Type B pancreatic cell (in vitro differentiated cells): Measurements from ENCODE around the gene LRMDA. TPM values are rescaled to one million over a fixed set of nuclear protein-coding genes. Genes with fewer than 3 reads are reported as not detected.

Experiments used
- DNase-seq: peaks from one replicate; pipeline ENCODE4 v3.0.0; 2021; ENCODE audit warnings: mixed read lengths; ENCODE audit not compliant: unreplicated experiment; ENCODE audit errors: extremely low spot score
- H3K27ac Mint-ChIP-seq: 2 replicates; pipeline ENCODE4 v1.8.0; 2021; ENCODE audit warnings: mild to moderate bottlenecking, mixed read lengths
- H3K27me3 Mint-ChIP-seq: 2 replicates; pipeline ENCODE4 v1.8.0; 2021; ENCODE audit warnings: mixed read lengths
- H3K36me3 Mint-ChIP-seq: 2 replicates; pipeline ENCODE4 v1.8.0; 2021; ENCODE audit warnings: mixed read lengths
- H3K4me1 Mint-ChIP-seq: one replicate; pipeline ENCODE4 v1.8.0; 2021; ENCODE audit warnings: mixed read lengths; ENCODE audit not compliant: unreplicated experiment
- H3K4me3 Mint-ChIP-seq: 2 replicates; pipeline ENCODE4 v1.8.0; 2021; ENCODE audit warnings: mild to moderate bottlenecking, mixed read lengths
- H3K9me3 Mint-ChIP-seq: 2 replicates; pipeline ENCODE4 v1.8.0; 2021; ENCODE audit warnings: mixed read lengths
- total RNA-seq: library from RNA; stranded (reverse); gene quantifications from 2 replicates; pipeline ENCODE4 v1.2.1, GENCODE V29; 2021; ENCODE audit warnings: low replicate concordance
- TF ChIP-seq, protein P1 (sequence below): fragments of 200-600 bp; sonication (generic); conservative IDR thresholded peaks from 2 replicates; pipeline ENCODE4 v1.5.0; 2021; ENCODE audit warnings: antibody characterized with exemption, mild to moderate bottlenecking

Gene LRMDA
- total RNA-seq, 1 donor from 2014 or later: 2.0 TPM

DNA sequence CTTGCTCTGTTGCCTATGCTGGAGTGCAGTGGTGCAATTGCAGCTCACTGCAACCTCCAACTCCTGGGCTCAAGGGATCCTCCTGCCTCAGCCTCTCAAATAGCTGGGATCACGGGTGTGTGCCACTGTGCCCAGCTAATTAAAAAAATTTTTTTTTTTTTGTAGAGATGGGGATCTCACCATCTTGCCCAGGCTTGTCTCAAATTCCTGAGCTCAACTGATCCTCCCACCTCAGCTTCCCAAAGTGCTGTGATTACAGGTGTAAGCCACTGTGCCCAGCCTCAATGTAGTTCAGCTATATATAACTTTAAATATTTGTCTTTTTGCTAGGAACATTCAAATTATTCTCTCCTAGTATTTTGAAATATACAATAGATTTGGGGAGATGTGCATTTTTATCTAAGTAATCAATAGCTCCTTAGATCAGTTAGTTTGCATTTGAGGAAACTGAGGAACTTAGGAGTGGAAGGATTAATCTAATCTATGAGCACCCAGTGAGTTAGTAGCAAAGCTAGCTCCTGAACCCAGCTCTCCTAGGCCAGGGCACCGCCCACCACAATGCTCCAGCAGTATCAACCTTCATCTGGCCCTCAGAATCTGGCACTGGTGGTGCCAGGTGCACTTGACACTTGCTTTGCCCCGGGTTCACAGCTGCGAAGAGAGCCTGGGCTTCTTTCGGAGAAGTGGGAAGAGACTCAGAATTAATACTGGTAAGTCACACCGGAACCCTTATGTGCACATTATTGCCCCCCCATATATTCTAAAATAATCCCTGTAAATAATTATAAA lies 5.9 kb upstream of the LRMDA start:
- Mint-ChIP-seq H3K4me1 (peaks cover 20% of the 10 kb centered on the region), H3K27ac (no peak overlapping the region), H3K27me3 (peaks cover 24% of the 10 kb centered on the region), H3K9me3 (no peaks in the 10 kb centered on the region), H3K4me3 (no peak overlapping the region), H3K36me3 (no peaks in the 10 kb centered on the region)
- TF ChIP-seq, protein P1, sequence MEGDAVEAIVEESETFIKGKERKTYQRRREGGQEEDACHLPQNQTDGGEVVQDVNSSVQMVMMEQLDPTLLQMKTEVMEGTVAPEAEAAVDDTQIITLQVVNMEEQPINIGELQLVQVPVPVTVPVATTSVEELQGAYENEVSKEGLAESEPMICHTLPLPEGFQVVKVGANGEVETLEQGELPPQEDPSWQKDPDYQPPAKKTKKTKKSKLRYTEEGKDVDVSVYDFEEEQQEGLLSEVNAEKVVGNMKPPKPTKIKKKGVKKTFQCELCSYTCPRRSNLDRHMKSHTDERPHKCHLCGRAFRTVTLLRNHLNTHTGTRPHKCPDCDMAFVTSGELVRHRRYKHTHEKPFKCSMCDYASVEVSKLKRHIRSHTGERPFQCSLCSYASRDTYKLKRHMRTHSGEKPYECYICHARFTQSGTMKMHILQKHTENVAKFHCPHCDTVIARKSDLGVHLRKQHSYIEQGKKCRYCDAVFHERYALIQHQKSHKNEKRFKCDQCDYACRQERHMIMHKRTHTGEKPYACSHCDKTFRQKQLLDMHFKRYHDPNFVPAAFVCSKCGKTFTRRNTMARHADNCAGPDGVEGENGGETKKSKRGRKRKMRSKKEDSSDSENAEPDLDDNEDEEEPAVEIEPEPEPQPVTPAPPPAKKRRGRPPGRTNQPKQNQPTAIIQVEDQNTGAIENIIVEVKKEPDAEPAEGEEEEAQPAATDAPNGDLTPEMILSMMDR: no peak
- DNase-seq: no peak

DNA sequence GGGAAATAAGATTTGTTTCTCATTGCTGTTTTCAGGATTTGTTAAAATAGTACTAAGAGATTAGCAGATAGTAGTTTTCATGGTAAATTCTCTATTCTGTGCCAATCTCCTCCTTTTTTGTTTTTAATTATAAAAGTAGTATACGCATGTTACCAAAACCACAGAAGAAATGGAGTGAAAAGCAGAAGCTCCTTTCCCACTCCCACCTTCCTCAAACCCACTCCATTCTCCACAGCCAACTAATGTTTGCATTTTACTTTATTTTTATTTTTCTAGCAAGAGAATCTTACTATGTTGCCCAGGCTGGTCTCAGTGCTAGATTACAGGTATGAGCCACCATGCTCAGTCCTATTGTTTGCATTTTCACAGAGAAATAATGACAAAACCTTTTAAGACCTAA lies 4.5 kb upstream of the LRMDA start:
- Mint-ChIP-seq H3K27me3 (peaks cover 28% of the 10 kb centered on the region), H3K9me3 (no peaks in the 10 kb centered on the region), H3K4me1 (peaks cover 24% of the 10 kb centered on the region), H3K27ac (no peak overlapping the region), H3K36me3 (no peaks in the 10 kb centered on the region), H3K4me3 (no peak overlapping the region)
- no peak for DNase-seq
- TF ChIP-seq, protein P1: no peak

DNA sequence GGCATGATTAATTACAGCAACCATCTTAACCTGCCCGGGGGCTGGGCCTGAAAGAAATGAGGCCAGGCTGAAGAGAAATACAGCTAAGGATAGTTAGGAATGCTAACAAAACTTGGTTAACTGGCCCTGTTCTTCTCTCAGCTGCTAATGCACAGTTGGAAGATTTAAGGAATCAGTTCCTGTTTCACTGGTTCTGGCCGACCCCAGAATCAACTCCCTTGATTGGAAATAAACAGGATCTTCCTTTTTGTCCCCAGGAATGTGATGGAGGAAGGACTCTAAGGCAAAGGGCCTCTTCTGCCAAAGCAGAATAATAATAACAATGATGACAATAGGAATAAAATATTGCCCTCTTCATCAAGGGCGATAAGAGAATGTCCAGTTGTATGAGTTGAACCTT lies 3.5 kb upstream of the LRMDA start:
- peaks cover 26% of the 10 kb centered on the region for H3K4me1 Mint-ChIP-seq
- peaks cover 36% of the 10 kb centered on the region for H3K27me3 Mint-ChIP-seq
- no peak overlapping the region for H3K27ac Mint-ChIP-seq
- H3K9me3 Mint-ChIP-seq: no peaks in the 10 kb centered on the region
- no peak overlapping the region for H3K4me3 Mint-ChIP-seq
- TF ChIP-seq, protein P1: no peak
- H3K36me3 Mint-ChIP-seq: no peaks in the 10 kb centered on the region
- no peak for DNase-seq

DNA sequence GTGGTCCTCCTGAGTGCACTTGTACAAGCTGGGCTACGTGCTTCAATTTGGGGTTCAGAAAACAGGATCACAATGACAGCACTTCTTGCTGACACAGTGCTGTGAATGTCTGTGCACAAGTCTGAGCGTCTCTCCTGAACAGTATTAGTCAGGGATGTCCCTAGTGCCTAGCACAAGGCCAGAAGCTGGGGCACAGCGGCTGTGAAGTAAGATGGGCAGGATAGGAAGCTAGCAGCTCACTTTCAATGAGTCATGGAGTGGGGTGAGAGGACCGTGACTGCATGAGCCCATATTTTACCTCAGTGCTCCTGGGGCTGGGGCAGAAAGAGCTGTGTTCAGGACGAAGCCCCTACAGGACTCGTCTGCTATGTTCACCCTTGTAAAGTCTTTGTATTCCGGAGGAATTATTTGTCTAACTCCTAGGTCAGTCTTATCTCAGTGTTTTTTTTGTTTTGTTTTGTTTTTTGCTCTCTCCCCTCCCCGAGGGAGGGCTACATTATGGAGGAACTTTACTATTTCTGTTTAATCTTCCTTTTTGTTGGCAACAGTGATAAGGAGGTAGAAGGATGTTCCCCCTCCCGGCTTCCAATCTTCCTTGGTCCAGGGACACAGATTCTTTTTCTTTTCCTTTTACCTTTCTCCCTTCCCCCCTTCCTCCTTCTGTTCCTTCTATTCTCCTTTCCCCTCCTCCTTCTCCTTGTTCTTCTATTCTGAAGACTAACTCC lies 2.8 kb upstream of the LRMDA start:
- no peak overlapping the region for H3K27ac Mint-ChIP-seq
- peaks cover 37% of the 10 kb centered on the region for H3K27me3 Mint-ChIP-seq
- no peak overlapping the region for H3K4me3 Mint-ChIP-seq
- DNase-seq: no peak
- no peaks in the 10 kb centered on the region for H3K9me3 Mint-ChIP-seq
- no peaks in the 10 kb centered on the region for H3K36me3 Mint-ChIP-seq
- TF ChIP-seq, protein P1: no peak
- peaks cover 32% of the 10 kb centered on the region for H3K4me1 Mint-ChIP-seq

DNA sequence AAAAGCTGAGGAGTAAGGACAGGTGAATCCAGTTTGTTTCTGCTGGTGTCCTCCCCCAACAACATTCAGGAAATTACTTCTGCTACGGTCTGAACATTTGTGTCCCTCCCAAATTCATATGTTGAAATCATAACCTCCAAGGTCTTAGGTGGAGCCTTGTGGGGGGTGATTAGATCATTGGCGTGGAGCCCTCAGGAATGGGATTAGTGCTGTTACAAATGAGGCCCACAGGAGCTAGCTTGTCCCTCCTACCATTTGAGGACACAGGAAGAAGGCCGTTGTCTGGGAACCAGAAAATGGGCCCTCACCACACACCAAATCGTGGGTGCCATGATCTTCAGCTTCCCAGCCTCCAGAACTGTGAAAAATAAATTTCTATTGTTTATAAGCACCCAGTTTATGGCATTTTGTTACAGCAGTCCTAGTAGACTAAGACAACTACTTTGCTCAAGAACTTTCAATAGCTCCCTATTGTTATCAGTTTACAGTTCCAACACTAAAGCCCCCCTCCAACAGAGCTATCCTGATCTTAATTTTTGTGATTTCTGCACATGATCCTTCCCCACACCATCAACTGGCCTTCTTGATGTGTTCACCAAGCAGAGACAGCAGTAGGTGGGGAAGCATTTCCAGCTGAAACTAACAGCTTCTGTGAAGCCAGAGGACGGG lies 2.1 kb upstream of the LRMDA start:
- no peak for DNase-seq
- Mint-ChIP-seq H3K27ac (no peak overlapping the region), H3K9me3 (no peaks in the 10 kb centered on the region), H3K36me3 (no peaks in the 10 kb centered on the region), H3K4me3 (peak overlapping the region; percentile 77), H3K4me1 (peaks cover 32% of the 10 kb centered on the region), H3K27me3 (peaks cover 41% of the 10 kb centered on the region)
- TF ChIP-seq, protein P1: no peak
